Activated effector memory CD4-positive, alpha-beta T cell treated with Interleukin-2 at 50 U/mL for 16 hours (primary cell): ENCODE results near the gene PRPSAP1.

ENCODE experiments used
- DNase-seq: peaks from one replicate; pipeline ENCODE4 v3.0.0-alpha.2; 2020

Gene PRPSAP1

GRCh38 chr17:76353599-76354316 lies at the start of gene PRPSAP1:
Gene PRPSAP1 (minus strand): TSS chr17:76353916. CDS start chr17:76353703, 213 bp downstream.
- peak; percentile 80 for DNase-seq

GRCh38 chr17:76402711-76403110 lies 49.0 kb upstream of the PRPSAP1 start:
- no peak for DNase-seq

- DNase-seq = no peak
Measured at GRCh38 chr17:76399175-76400172, 45.8 kb upstream of the PRPSAP1 start.

- no peak for DNase-seq
Measured at GRCh38 chr17:76398523-76399174, 44.9 kb upstream of the PRPSAP1 start.

- peak; percentile 70 for DNase-seq
Measured at GRCh38 chr17:76397687-76398522, 44.2 kb upstream of the PRPSAP1 start.

GRCh38 chr17:76397184-76397583 lies 43.5 kb upstream of the PRPSAP1 start:
- DNase-seq = no peak

- DNase-seq = no peak
Measured at GRCh38 chr17:76395980-76396379, 42.3 kb upstream of the PRPSAP1 start.

GRCh38 chr17:76394166-76394565 lies 40.5 kb upstream of the PRPSAP1 start:
- no peak for DNase-seq

GRCh38 chr17:76391200-76391715 lies 37.5 kb upstream of the PRPSAP1 start:
- no peak for DNase-seq

- no peak for DNase-seq
Measured at GRCh38 chr17:76390003-76390421, 36.3 kb upstream of the PRPSAP1 start.

- no peak for DNase-seq
Measured at GRCh38 chr17:76388966-76389888, 35.5 kb upstream of the PRPSAP1 start.

GRCh38 chr17:76386966-76387765 lies 33.5 kb upstream of the PRPSAP1 start:
- DNase-seq = no peak

- peak; percentile 67 for DNase-seq
Measured at GRCh38 chr17:76385892-76386786, 32.4 kb upstream of the PRPSAP1 start.

GRCh38 chr17:76384987-76385891 lies 31.5 kb upstream of the PRPSAP1 start:
- peak; percentile 23 for DNase-seq

GRCh38 chr17:76384222-76384986 lies 30.7 kb upstream of the PRPSAP1 start, which contains the start of gene SPHK1:
Gene SPHK1 (plus strand): TSS chr17:76384609. CDS start chr17:76385645, 1,036 bp downstream.
- peak; percentile 45 for DNase-seq

- no peak for DNase-seq
Measured at GRCh38 chr17:76383546-76384221, 30.0 kb upstream of the PRPSAP1 start.
